HCT116 (cell line): ENCODE results near the gene SLC30A4. TPM values are rescaled to one million over a fixed set of nuclear protein-coding genes. Genes with fewer than 3 reads are reported as not detected.

Experiments used
- ATAC-seq: fragments of 200-7000 bp; cut with Tn5 transposase; 2 replicates; pipeline ENCODE4 v1.9.1; 2020; ENCODE audit warnings: mild to moderate bottlenecking, moderate library complexity
- BruUV-seq: library from RNA; stranded (reverse); fragments of 400-500 nt; replicated peaks from 2 replicates; lab custom pipeline; 2021; lab: Mats Ljungman, UMichigan
- CTCF ChIA-PET: fragments of 300-600 bp; sonication (Branson Sonifier 250); formaldehyde crosslinking; loops from one replicate; lab custom pipeline; 2021; ENCODE audit warnings: antibody characterized with exemption; lab: Charles Lee
- POLR2A ChIA-PET: fragments of 300-600, 350-600 bp; sonication (Branson Sonifier 250); formaldehyde crosslinking; loops from one replicate; lab custom pipeline; 2021; ENCODE audit warnings: antibody characterized with exemption; lab: Charles Lee
- RAD21 ChIA-PET, 2 experiments: fragments of 300-600 bp; sonication (Branson Sonifier 250); formaldehyde crosslinking; loops; one replicate each; lab custom pipeline; 2023; ENCODE audit warnings: low total read pairs in 2 of 2; ENCODE audit not compliant: uncharacterized antibody in 2 of 2, unreplicated experiment in 2 of 2, low non-redundant PET in 1 of 2; lab: Charles Lee
- DNase-seq: peaks from one replicate; pipeline ENCODE4 v3.0.0-alpha.2; 2010; ENCODE audit warnings: low read depth, low spot score
- H2AFZ ChIP-seq: fragments of 200-600 bp; shearing (Covaris generic), sonication (generic); 2 replicates; pipeline ENCODE4 v1.6.1; 2017; ENCODE audit warnings: low read depth, mixed run types, mixed read lengths, antibody characterized with exemption, low read length; ENCODE audit not compliant: poor library complexity, severe bottlenecking
- H3K27ac ChIP-seq: 2 replicates; pipeline ENCODE4 v1.5.1; 2012; ENCODE audit warnings: low read depth, low read length
- H3K27me3 ChIP-seq: fragments of 200-600 bp; sonication (generic); 2 replicates; pipeline ENCODE4 v1.6.1; 2016; ENCODE audit warnings: mixed run types, low read length, mixed read lengths; ENCODE audit not compliant: insufficient read depth
- H3K36me3 ChIP-seq, 2 experiments: fragments of 200-500 bp in 1 of 2; fragments of 200-600 bp in 1 of 2; sonication (Bioruptor generic) in 1 of 2; sonication (generic) in 1 of 2; 2 replicates each; pipeline versions ENCODE4 v1.5.1 to v1.6.1; 2014 to 2016; ENCODE audit warnings: low read length in 2 of 2, inconsistent platforms in 1 of 2, mixed read lengths in 1 of 2, mixed run types in 1 of 2; ENCODE audit not compliant: insufficient read depth in 2 of 2, control insufficient read depth in 1 of 2
- H3K4me1 ChIP-seq, 2 experiments: fragments of 200-600 bp in 1 of 2; sonication (generic) in 1 of 2; 2 replicates each; pipeline versions ENCODE4 v1.5.1 to v1.6.1; 2012 to 2017; ENCODE audit warnings: low read length in 2 of 2, inconsistent platforms in 1 of 2, mild to moderate bottlenecking in 1 of 2, mixed read lengths in 1 of 2, mixed run types in 1 of 2, moderate library complexity in 1 of 2; ENCODE audit not compliant: insufficient read depth in 2 of 2, control insufficient read depth in 1 of 2
- H3K4me2 ChIP-seq: fragments of 200-600 bp; sonication (generic); 2 replicates; pipeline ENCODE4 v1.6.1; 2017; ENCODE audit warnings: mixed run types, low read length, mixed read lengths
- H3K4me3 ChIP-seq, 2 experiments: fragments of 200-600 bp in 1 of 2; sonication (generic) in 1 of 2; replicated peaks in 1 of 2; 2 replicates each; pipeline ENCODE4 v1.5.1; 2011 to 2016; ENCODE audit warnings: low read length in 2 of 2, control low read depth in 1 of 2, low read depth in 1 of 2, mild to moderate bottlenecking in 1 of 2, mixed read lengths in 1 of 2, mixed run types in 1 of 2
- H3K79me2 ChIP-seq: fragments of 200-600 bp; sonication (generic); 2 replicates; pipeline ENCODE4 v1.6.1; 2017; ENCODE audit warnings: mild to moderate bottlenecking, mixed run types, low read length, moderate library complexity, mixed read lengths; ENCODE audit not compliant: insufficient read depth
- H3K9ac ChIP-seq: fragments of 200-600 bp; sonication (generic); 2 replicates; pipeline ENCODE4 v1.6.1; 2016; ENCODE audit warnings: low read length, mixed read lengths
- H3K9me2 ChIP-seq: fragments of 200-600 bp; sonication (generic), shearing (Covaris generic); 2 replicates; pipeline ENCODE4 v1.6.1; 2017; ENCODE audit warnings: mixed run types, mild to moderate bottlenecking, moderate library complexity; ENCODE audit not compliant: insufficient read depth
- H3K9me3 ChIP-seq, 2 experiments: fragments of 200-500 bp in 1 of 2; fragments of 200-600 bp in 1 of 2; sonication (Bioruptor generic) in 1 of 2; sonication (generic) in 1 of 2; 2 replicates each; pipeline ENCODE4 v1.6.1; 2014 to 2017; ENCODE audit warnings: low read length in 2 of 2, mixed read lengths in 2 of 2, inconsistent platforms in 1 of 2, low read depth in 1 of 2, mild to moderate bottlenecking in 1 of 2, mixed run types in 1 of 2, moderate library complexity in 1 of 2; ENCODE audit not compliant: control insufficient read depth in 1 of 2, insufficient read depth in 1 of 2
- H4K20me1 ChIP-seq: fragments of 200-600 bp; sonication (generic), shearing (Covaris generic); 2 replicates; pipeline ENCODE4 v1.6.1; 2017; ENCODE audit warnings: mixed run types, mild to moderate bottlenecking, moderate library complexity; ENCODE audit not compliant: insufficient read depth
- CBX3 ChIP-seq: IDR thresholded peaks from 2 replicates; pipeline ENCODE4 v1.6.1; 2012; ENCODE audit warnings: low read depth
- CEBPB ChIP-seq: IDR thresholded peaks from 2 replicates; pipeline ENCODE4 v1.6.1; 2012; ENCODE audit warnings: low read depth
- CTCF ChIP-seq, 3 experiments: fragments of 200-600 bp in 1 of 3; sonication (generic) in 1 of 3; IDR thresholded peaks in 2 of 3; conservative IDR thresholded peaks in 1 of 3; 2 replicates each; pipeline ENCODE4 v1.5.1; 2012 to 2017; ENCODE audit warnings: low read depth in 2 of 3, low read length in 2 of 3, antibody characterized with exemption in 1 of 3, borderline replicate concordance in 1 of 3, control low read depth in 1 of 3, mild to moderate bottlenecking in 1 of 3, mixed read lengths in 1 of 3, mixed run types in 1 of 3, moderate library complexity in 1 of 3; ENCODE audit not compliant: insufficient read depth in 1 of 3
- ELF1 ChIP-seq: IDR thresholded peaks from 2 replicates; pipeline ENCODE4 v1.6.1; 2012; ENCODE audit warnings: low read depth, borderline replicate concordance
- EZH2 ChIP-seq: fragments of 200-600 bp; sonication (generic); IDR thresholded peaks from 2 replicates; pipeline ENCODE4 v1.6.1; 2017; ENCODE audit warnings: antibody characterized with exemption, mixed run types
- EZH2phosphoT487 ChIP-seq: fragments of 200-600 bp; IDR thresholded peaks from 2 replicates; pipeline ENCODE4 v1.6.1; 2018; ENCODE audit warnings: antibody characterized with exemption, borderline replicate concordance
- FOSL1 ChIP-seq: IDR thresholded peaks from 2 replicates; pipeline ENCODE4 v1.6.1; 2012; ENCODE audit warnings: low read depth
- JUND ChIP-seq: IDR thresholded peaks from 2 replicates; pipeline ENCODE4 v1.6.1; 2012
- MAX ChIP-seq: IDR thresholded peaks from 2 replicates; pipeline ENCODE4 v1.6.1; 2012
- POLR2A ChIP-seq: IDR thresholded peaks from 2 replicates; pipeline ENCODE4 v1.7.0; 2011; ENCODE audit warnings: borderline replicate concordance; ENCODE audit not compliant: insufficient read depth, insufficient read length; ENCODE audit errors: extremely low read depth
- POLR2AphosphoS5 ChIP-seq: IDR thresholded peaks from 2 replicates; pipeline ENCODE4 v1.6.1; 2011; ENCODE audit warnings: mild to moderate bottlenecking, low read depth, low read length, moderate library complexity
- REST ChIP-seq: IDR thresholded peaks from 2 replicates; pipeline ENCODE4 v1.6.1; 2012; ENCODE audit warnings: low read depth
- SP1 ChIP-seq: IDR thresholded peaks from 2 replicates; pipeline ENCODE4 v1.6.1; 2012; ENCODE audit warnings: low read depth
- SRF ChIP-seq: IDR thresholded peaks from 2 replicates; pipeline ENCODE4 v1.6.1; 2012; ENCODE audit warnings: low read depth
- TCF7L2 ChIP-seq: IDR thresholded peaks from 2 replicates; pipeline ENCODE4 v1.7.0; 2011; ENCODE audit warnings: borderline replicate concordance, inconsistent platforms; ENCODE audit not compliant: insufficient read depth, insufficient read length; ENCODE audit errors: extremely low read depth
- YY1 ChIP-seq: IDR thresholded peaks from 2 replicates; pipeline ENCODE4 v1.6.1; 2011; ENCODE audit warnings: low read length, low read depth, moderate library complexity, mild to moderate bottlenecking; ENCODE audit not compliant: insufficient replicate concordance; ENCODE audit errors: extremely low read depth
- ZBTB33 ChIP-seq: IDR thresholded peaks from 2 replicates; pipeline ENCODE4 v1.6.1; 2011; ENCODE audit warnings: mild to moderate bottlenecking, low read length, moderate library complexity; ENCODE audit not compliant: insufficient replicate concordance; ENCODE audit errors: extremely low read depth
- ZFX ChIP-seq: fragments of 450-650 bp; IDR thresholded peaks from 2 replicates; pipeline ENCODE4 v1.6.1; 2017
- ZNF274 ChIP-seq: fragments of 200-500 bp; sonication (Bioruptor generic); IDR thresholded peaks from 2 replicates; pipeline ENCODE4 v1.6.1; 2014; ENCODE audit warnings: mild to moderate bottlenecking, low read depth, low read length, inconsistent platforms
- intact Hi-C: fragments of 100-400 bp; cut with micrococcal nuclease; formaldehyde crosslinking; loops from 2 replicates; pipeline ENCODE4 v1.10.0; 2022
- total RNA-seq: library from RNA; stranded (reverse); gene quantifications from one replicate; pipeline ENCODE4 v1.2.1, GENCODE V29; 2021; ENCODE audit not compliant: unreplicated experiment

SLC30A4 gene
- total RNA-seq, 1 experiment from 2014 or later: 2.7 TPM

- H3K9me2 ChIP-seq: no peaks in the 10 kb centered on the region
- ATAC-seq: no peak
- ChIA-PET RAD21 (no interaction called here), CTCF (interaction anchor here (1.2 to 3.5 kb wide), 2 partner anchors 11 to 17 kb away, joined by 3 to 13 read pairs; no protein-coding TSS in a partner anchor), POLR2A (no interaction called here)
- DNase-seq: no peak
- intact Hi-C loops: no loop called here
- no peaks in the 10 kb centered on the region for H3K27me3 ChIP-seq
- H3K36me3 ChIP-seq: no peaks in the 10 kb centered on the region
- H3K27ac ChIP-seq: no peak overlapping the region
- BruUV-seq: no TSS peak
- peaks cover 0 to 6% of the 10 kb centered on the region in 2 experiments; a peak in 1 of 4 replicates for H3K4me1 ChIP-seq
- H3K79me2 ChIP-seq: no peaks in the 10 kb centered on the region
- H2AFZ ChIP-seq: no peak overlapping the region
- no peak overlapping the region for H3K4me3 ChIP-seq
- no peak overlapping the region for H3K9ac ChIP-seq
- no peaks in the 10 kb centered on the region for H3K9me3 ChIP-seq
- H3K4me2 ChIP-seq: no peak overlapping the region
- TF ChIP-seq CTCF (IDR thresholded peaks at IDR 0.05 in 2 of 3, conservative IDR thresholded peaks at IDR 0.05 in 1 of 3; ENCODE audit: borderline replicate concordance in 1 of 3, insufficient read depth in 1 of 3, low read depth in 2 of 3, low read length in 2 of 3): no peak
- no peak for TF ChIP-seq CBX3
- no peak for TF ChIP-seq FOSL1
- TF ChIP-seq SRF: no peak
- TF ChIP-seq MAX: no peak
- no peak for TF ChIP-seq POLR2A
- TF ChIP-seq ELF1: no peak
- TF ChIP-seq ZBTB33: no peak
- no peak for TF ChIP-seq TCF7L2
- TF ChIP-seq REST: no peak
- no peak for TF ChIP-seq EZH2phosphoT487
- no peak for TF ChIP-seq JUND
- TF ChIP-seq CEBPB: no peak
- TF ChIP-seq ZNF274: no peak
- no peak for TF ChIP-seq ZFX
- TF ChIP-seq POLR2AphosphoS5: no peak
- TF ChIP-seq SP1: no peak
- TF ChIP-seq EZH2: no peak
- TF ChIP-seq YY1: no peak
- H4K20me1 ChIP-seq: no peaks in the 10 kb centered on the region
These were observed 81.5 kb downstream of the SLC30A4 start for GRCh38 chr15:45441036-45441435.
